IMR-90 (cell line): Measurements from ENCODE around the gene RPTOR. TPM values are rescaled to one million over a fixed set of nuclear protein-coding genes. Genes with fewer than 3 reads are reported as not detected.

Source experiments
- CTCF ChIP-seq: conservative IDR thresholded peaks from 2 replicates; pipeline ENCODE4 v1.5.1; 2012; ENCODE audit warnings: mild to moderate bottlenecking, low read depth, low read length, improper control_type of control experiment
- MAFK ChIP-seq: IDR thresholded peaks from 2 replicates; pipeline ENCODE4 v1.6.1; 2012; ENCODE audit warnings: low read depth, low read length, improper control_type of control experiment
- RAD21 ChIP-seq: IDR thresholded peaks from 2 replicates; pipeline ENCODE4 v1.6.1; 2012; ENCODE audit warnings: low read length, improper control_type of control experiment
- RFX5 ChIP-seq: IDR thresholded peaks from 2 replicates; pipeline ENCODE4 v1.8.0; 2012; ENCODE audit warnings: low read depth, mild to moderate bottlenecking, low read length, moderate library complexity
- polyA plus RNA-seq, 3 experiments: library from polyadenylated mRNA; depleted of rRNA; stranded (reverse); fragments of >200 nt; gene quantifications; 2 replicates each; pipeline ENCODE4 v1.2.3, GENCODE V29; 2012; ENCODE audit warnings: low replicate concordance in 1 of 3
- total RNA-seq: library from RNA; depleted of rRNA; stranded (reverse); fragments of >200 nt; gene quantifications from 2 replicates; pipeline ENCODE4 v1.2.3, GENCODE V29; 2012

RPTOR gene
- total and polyA plus RNA-seq, 2 of the 4 experiments (the other 2 are of a cell fraction): 10.8 to 14.7 TPM

GRCh38 chr17:80902963-80903611, 358.4 kb downstream of the RPTOR start (continued):
- TF ChIP-seq CTCF (no peak), MAFK (no peak), RFX5 (no peak), RAD21 (no peak)
